Dermis microvascular lymphatic vessel endothelial cell (primary cell): ENCODE results near the gene MAGI1. TPM values are rescaled to one million over a fixed set of nuclear protein-coding genes. Genes with fewer than 3 reads are reported as not detected.
A peak's percentile ranks its signal among the peaks of the same experiment; 100 is the strongest.

Source experiments
- DNase-seq, 2 donors: peaks; one replicate each; pipeline versions ENCODE4 v3.0.0 to v3.0.0-alpha.2; 2010; ENCODE audit warnings: low read depth in 2 of 2
- total RNA-seq: library from RNA; depleted of rRNA; stranded (reverse); fragments of >200 nt; gene quantifications from 2 replicates; pipeline ENCODE4 v1.2.1, GENCODE V29; 2014

MAGI1 gene
- total RNA-seq, 1 donor from 2014 or later, result 49.0 TPM

DNA sequence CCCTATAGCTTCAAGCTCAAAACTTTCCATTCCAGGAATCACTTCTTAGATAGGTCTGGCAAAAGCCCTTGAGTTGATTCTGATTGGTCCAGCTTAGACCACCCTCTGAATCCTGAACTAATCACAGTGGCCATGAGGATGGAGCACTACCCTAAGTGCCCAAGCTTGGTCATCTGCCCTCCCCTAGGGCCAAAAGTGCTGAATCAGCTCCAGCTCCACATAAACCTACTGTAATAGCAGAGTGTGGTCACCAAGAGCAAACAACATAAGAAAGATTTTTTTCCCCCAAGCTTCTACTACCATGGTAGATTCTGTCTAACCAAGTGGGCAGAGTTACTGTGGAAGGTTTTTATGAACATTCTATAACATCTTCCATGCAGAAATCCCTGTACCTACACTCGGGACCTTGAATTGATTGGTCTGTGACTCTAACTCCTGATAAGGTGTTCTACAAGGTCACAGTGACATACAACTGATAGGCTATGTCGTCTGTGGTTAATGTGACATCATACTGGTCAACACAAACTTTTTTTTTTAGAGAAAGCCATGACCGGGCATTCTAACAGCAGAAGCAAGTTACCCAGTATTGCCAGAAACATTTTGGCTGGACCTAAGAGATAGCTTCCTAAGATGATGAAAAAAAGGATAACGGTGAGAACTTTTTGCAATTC is 320.9 kb downstream of the MAGI1 start:
- no peak for DNase-seq

- DNase-seq, result no peak
Measured at GRCh38 chr3:65716071-65716751, 322.5 kb downstream of the MAGI1 start.

GRCh38 chr3:65714134-65714533 is 324.6 kb downstream of the MAGI1 start:
- DNase-seq, result no peak

DNA sequence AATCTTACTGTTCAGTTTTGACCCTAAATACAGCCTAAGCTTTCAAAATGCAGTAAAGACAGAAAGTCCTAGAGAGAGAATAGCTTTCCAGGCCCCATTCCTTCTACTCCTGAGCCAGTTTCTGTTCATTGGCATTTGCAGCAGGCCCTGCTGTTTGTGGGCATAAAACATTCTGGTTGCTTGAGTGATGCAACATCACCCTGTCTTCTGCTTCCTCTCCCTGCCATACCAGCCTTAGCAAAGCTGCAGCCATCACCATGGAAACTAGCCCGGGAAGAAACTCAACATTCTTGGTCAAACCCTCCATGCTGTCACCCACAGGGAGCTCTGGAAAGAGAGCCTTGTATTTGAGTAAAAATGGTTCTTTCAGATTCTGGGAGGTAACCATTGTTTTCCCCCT is 325.7 kb downstream of the MAGI1 start:
- no peak for DNase-seq

- DNase-seq, result no peak
Measured at GRCh38 chr3:65712140-65712539, 326.6 kb downstream of the MAGI1 start.

DNA sequence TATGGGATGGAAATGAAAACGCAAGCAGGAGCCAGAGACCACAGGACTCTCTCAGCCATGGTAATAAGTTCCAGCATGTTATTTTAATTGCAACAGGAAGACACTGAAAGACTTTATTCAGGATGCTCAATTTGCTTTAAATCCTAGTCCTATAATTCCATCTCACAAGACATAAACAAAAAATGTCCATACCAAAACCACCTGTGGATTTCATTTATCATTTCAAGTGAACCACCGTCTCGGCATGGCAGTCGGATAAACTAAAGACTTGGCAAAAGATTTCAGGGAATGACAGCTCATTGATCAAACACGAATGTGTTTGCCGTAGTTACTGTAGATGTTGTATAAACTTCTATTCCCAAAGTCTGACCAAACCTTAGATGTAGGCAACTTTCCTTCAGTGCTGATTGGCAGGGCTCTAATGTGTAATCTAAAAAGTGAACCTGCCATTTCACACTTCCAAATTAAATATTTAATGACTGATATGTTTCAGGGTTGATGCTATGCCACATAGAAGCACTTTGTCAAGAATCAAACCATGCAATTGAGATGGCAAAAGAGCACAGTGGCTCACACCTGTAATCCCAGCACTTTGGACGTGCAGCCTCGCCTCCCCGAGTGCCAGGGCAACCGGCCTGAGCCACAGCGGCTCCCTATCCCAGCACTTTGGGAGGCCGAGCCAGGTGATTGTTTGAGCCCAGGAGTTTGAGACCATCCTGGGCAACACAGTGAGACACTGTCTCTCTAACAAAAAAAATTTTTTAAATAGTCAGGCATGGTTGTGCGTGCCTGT is 331.7 kb downstream of the MAGI1 start:
- no peak for DNase-seq

DNA sequence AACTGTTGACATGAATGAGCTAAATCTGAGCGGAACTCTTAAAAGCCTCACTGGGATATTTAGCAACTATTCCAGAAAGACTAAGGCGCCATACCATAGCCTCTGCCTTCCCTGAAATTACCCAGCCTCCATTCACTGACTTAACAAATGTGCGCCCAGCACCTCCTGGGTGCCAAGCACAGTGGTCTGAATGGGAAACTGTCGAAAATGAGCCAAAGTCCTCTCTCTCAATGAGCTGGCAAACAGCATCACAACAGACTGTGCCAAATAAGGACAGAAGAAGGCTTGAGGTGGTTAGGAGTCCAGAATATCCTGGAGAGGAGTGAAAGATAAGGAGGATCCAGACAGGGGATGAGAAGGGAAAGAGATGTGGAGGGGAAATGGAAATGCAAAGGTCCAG is 332.4 kb downstream of the MAGI1 start:
- no peak for DNase-seq

- DNase-seq, result no peak
Measured at GRCh38 chr3:65703820-65704219, 334.9 kb downstream of the MAGI1 start.

- no peak for DNase-seq
Measured at GRCh38 chr3:65703026-65703425, 335.7 kb downstream of the MAGI1 start.

DNA sequence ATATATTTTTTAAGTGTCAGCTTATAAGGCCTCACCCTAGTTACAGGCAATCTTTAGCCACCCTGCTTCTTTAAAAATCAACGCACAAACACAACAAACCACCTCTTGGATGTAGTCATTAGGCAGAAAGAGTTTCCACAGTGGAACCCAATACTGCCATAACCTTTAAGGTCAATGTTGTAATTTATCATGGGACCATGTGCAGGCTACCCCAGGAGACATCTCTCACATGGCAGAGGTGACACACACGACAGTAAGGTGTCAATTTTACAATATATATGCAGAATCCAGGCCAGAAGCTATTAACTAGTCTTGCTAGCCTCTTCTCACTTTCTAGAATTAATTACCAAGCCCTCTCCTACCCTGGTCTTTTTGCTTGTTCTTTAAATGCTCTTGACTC is 336.5 kb downstream of the MAGI1 start:
- DNase-seq, result no peak

DNA sequence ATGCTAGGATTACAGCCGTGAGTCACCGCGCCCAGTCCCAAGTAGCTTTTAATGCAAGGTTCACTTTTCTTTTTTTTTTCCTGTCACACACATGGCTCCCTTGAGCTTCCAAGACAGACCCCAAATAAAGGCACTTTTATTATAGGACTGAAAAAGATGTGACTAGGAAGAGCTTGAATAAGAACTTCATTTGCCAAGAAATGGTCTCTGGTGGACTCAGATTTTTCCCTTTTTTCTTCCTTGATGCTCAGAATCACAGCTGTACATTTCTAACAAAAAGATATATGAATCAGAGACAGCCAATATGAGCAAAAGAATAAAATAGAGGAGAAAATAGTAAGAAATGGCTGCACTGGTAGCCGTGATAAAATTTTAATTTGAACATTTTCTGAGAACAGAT is 337.2 kb downstream of the MAGI1 start:
- no peak for DNase-seq

- DNase-seq, result no peak
Measured at GRCh38 chr3:65689436-65689835, 349.3 kb downstream of the MAGI1 start.

DNA sequence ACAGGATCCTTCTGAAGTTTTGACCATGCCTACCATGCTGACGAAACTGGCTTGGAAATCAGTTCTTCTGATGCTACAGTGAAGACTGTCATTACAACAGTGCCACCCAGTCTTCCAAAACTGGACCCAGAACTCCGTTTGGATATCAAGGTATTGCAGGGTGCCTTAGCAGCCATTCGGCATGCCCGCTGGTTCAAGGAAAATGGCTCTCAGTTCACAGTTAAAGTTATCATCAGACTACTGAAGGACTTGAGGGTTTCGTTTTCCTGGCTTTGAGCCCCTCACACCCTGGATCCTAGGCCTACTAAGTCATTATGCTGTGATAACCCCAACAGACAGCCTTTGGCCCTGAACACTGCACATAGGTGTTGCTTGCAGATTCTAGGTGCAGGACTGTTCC is 351.0 kb downstream of the MAGI1 start:
- no peak for DNase-seq

- peak in 1 of 2 donors; percentile 20 for DNase-seq
Measured at GRCh38 chr3:65685621-65686235, 353.0 kb downstream of the MAGI1 start.

- DNase-seq, result no peak
Measured at GRCh38 chr3:65678516-65678915, 360.2 kb downstream of the MAGI1 start.

DNA sequence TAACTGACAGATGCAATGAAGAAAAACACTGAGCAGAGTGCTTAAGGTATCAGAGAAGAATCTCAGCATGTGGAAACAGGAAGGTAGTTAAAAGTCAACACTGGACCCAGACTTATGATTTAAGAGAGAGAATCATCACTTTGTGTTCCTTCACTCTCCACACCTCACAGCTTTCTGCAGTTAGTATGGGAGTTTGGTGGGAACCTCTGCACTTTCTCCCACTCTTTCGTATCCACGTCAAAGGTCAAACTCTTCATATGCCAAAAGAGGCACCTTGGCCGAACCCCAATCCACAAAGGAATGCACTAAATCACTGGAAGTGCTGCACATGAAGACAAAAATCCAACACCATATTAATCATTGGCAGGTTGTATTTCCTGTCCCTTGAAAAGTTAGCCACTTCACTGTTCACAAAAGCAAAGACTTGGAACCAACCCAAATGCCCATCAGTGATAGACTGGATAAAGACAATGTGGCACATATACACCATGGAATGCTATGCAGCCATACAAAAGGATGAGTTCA is 361.2 kb downstream of the MAGI1 start:
- no peak for DNase-seq

- peak in 1 of 2 donors; percentile 4 for DNase-seq
Measured at GRCh38 chr3:65676580-65676979, 362.1 kb downstream of the MAGI1 start.

GRCh38 chr3:65675011-65675410 is 363.7 kb downstream of the MAGI1 start:
- no peak for DNase-seq

- DNase-seq, result no peak
Measured at GRCh38 chr3:65674226-65674625, 364.5 kb downstream of the MAGI1 start.

DNA sequence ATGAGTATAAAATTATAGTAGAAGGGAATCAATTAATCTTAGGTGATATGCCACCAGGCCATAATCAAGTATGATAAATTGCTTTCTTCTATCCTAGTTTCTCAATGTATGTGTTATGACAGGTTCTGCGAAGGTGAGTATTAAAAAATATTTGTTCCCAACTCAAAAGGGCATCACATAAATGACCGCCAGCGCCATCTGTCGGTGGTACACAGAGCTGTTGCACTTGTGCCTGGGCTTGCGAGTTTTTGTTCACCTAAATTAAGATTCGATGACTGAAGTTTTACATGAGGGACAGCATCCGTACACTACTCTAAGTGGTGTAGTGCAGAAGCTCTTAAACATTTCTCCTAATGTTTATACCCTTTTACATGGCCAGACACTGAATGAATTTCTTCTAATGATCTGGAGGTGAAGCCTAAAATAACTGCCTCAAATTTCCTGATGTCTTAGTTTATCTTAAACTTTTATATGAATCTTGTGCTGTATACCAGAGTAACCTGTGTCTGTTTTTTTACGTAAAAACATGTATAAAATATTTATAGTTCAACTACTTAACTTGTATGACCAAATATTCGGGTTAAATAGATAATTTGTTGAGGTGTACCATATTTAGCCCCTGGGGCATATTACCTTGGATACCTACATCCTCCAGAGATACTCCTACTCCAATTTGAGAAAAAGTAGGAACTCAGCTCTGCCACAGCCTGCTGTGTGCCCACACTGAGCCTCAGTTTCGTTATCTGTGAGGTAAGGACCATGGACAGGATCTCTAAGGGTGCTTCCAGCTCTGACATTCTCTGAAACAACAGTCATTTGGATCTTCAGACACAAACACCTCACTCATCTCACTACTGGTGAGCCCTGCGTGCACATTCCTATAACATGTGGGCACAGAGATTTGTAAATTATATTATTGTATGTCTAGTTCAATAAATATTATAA is 365.6 kb downstream of the MAGI1 start:
- peak; percentile 40 to 62 for DNase-seq

- no peak for DNase-seq
Measured at GRCh38 chr3:65672061-65672460, 366.7 kb downstream of the MAGI1 start.
